ENCODE data around the gene SLC22A13.
"Not testable (repeated sequence)": the region's sequence is repeated elsewhere in the genome, so short reads cannot be mapped to it uniquely, and the experiment has no call there.

SLC22A13 gene, protein sequence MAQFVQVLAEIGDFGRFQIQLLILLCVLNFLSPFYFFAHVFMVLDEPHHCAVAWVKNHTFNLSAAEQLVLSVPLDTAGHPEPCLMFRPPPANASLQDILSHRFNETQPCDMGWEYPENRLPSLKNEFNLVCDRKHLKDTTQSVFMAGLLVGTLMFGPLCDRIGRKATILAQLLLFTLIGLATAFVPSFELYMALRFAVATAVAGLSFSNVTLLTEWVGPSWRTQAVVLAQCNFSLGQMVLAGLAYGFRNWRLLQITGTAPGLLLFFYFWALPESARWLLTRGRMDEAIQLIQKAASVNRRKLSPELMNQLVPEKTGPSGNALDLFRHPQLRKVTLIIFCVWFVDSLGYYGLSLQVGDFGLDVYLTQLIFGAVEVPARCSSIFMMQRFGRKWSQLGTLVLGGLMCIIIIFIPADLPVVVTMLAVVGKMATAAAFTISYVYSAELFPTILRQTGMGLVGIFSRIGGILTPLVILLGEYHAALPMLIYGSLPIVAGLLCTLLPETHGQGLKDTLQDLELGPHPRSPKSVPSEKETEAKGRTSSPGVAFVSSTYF

GRCh38 chr3:38265604-38266307 is at the start of gene SLC22A13:
Gene SLC22A13 (plus strand): TSS chr3:38265812. CDS start chr3:38265861, 49 bp downstream.
- DNase-seq (ENCODE audit: low read depth) = no peak

DNA sequence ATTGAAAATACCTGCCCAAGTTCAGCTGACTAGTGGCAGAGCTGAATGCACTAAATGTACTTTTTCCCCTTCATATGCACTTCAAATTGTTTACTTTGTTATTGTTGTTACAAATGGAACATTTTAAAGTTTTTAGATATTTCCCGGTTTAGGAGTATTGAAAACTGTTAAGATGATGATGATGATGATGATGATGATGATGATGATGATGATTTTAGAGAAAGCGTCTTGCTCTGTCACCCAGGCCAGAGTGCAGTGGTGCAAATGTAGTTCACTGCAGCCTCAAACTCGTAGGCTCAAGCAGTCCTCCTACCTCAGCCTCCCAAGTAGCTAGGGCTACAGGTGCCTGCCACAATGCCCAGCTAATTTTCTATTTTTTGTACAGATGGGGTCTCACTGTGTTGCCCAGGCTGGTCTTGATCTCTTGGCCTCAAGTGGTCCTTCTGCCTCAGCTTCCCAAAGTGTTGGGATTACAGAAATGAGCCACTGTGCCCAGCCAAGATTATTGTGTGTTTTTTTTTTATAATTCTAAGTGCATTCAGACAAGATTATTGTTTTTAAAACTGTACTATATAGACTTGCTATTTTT is 45.9 kb upstream of the SLC22A13 start:
- no peak for DNase-seq (ENCODE audit: low read depth)

- DNase-seq (ENCODE audit: low read depth) = no peak
These were observed 44.6 kb upstream of the SLC22A13 start for GRCh38 chr3:38221005-38221404.

GRCh38 chr3:38222032-38222634 is 43.5 kb upstream of the SLC22A13 start:
- DNase-seq (ENCODE audit: low read depth) = no peak

- no peak for DNase-seq (ENCODE audit: low read depth)
These were observed 41.3 kb upstream of the SLC22A13 start for GRCh38 chr3:38224357-38224756.

DNA sequence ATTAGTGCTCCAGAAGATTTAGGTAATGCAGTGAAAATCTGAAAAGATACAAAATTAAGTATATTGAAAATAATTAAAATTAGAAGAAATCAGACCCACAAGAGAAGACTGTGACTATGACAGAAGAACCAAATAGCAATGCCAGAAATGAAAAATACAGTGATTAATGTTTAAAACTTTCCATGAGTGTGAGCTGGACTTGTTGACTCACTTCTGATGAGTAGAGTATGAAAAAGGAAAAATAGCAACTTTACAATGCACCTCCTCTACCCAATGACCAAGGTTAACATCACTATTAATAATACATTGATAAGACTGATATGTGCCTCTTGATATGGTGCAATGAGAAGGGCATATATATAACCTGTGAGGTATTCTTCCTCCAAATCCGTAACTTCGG is 39.3 kb upstream of the SLC22A13 start:
- DNase-seq (ENCODE audit: low read depth) = no peak

GRCh38 chr3:38227989-38228388 is 37.6 kb upstream of the SLC22A13 start:
- no peak for DNase-seq (ENCODE audit: low read depth)

DNA sequence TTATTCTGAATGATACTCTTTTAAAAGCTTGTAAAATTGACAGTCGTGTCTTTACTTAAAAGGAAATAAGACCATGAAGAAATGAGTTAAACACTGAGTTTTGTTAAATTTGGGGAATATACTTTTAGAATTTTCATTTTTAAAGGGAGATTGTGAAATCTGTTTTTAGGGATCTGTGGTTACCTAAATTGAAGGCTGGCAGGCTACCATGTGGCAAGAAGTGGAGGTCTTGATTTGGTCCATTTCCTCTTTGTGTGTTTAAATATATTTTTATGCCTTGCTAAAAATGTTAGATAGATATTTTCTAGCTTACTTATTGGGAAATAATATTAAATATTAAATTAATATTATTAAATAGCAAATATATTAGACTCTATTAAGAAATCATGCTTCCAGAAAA is 36.6 kb upstream of the SLC22A13 start:
- no peak for DNase-seq (ENCODE audit: low read depth)

- no peak for DNase-seq (ENCODE audit: low read depth)
These were observed 32.9 kb upstream of the SLC22A13 start for GRCh38 chr3:38232701-38233100.

- no peak for DNase-seq (ENCODE audit: low read depth)
These were observed 30.1 kb upstream of the SLC22A13 start for GRCh38 chr3:38235466-38235865.

DNA sequence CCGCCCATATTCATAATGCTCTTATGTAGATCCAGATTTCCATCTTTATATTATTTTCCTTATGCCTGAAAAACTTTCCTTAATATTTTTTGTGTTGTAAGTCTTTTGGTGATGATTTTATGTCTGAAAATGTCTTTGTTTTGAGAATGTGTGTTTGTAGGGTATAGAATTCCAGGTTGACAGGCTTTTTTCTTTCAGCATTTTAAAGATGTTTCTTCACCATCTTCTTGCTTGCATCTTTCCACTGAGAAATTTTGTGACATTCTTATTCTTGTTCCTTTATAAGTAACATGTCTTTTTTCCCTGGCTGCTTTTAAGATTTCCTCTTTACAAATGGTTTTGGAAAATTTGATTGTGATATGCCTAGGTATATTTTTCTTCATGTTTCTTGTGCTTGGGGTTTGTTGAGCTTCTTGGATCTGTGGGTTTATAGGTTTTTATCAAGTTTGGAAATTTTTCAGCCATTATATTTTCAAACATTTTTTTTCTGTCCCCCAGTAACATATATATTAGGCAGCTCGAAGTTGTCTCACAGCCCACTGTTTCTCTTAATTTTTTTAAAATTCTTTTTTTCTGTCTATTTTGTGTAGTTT is 27.1 kb upstream of the SLC22A13 start:
- no peak for DNase-seq (ENCODE audit: low read depth)

DNA sequence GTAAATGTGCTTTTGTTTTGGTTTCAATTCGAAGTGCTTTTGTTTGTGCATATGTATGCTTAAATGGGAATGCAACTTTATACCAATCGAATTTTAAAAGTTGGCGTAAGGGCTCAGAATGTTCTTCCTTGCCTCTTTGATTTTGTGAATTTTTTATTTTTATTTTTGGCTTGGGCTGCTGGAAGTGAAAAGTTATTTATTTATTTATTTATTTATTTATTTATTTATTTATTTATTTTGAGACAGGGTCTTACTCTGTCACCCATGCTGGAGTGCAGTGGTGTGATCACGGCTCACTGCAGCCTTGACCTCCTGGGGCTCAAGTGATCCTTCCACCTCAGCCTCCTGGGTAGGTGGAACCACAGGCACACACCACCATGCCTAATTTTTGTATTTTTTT is 22.8 kb upstream of the SLC22A13 start:
- DNase-seq (ENCODE audit: low read depth) = not testable (repeated sequence)

DNA sequence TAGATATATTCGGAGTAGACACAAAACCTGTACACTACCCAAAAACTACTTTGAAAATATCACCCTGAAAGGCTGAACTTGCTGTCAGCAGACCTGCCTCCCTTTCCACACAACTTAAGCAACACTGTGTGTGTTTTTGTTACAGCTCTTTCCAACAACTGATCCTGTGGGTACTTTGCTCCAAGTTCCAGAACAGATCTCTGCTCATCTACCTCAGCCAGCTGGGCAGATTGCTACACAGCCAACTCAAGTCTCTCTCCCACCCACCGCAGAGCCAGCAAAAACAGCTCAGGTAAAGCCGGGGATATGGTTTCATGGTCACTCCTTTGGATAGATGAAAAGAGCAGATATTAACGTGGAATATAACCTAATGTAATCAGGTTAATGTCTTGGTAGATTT is 19.7 kb upstream of the SLC22A13 start:
- DNase-seq (ENCODE audit: low read depth) = no peak

DNA sequence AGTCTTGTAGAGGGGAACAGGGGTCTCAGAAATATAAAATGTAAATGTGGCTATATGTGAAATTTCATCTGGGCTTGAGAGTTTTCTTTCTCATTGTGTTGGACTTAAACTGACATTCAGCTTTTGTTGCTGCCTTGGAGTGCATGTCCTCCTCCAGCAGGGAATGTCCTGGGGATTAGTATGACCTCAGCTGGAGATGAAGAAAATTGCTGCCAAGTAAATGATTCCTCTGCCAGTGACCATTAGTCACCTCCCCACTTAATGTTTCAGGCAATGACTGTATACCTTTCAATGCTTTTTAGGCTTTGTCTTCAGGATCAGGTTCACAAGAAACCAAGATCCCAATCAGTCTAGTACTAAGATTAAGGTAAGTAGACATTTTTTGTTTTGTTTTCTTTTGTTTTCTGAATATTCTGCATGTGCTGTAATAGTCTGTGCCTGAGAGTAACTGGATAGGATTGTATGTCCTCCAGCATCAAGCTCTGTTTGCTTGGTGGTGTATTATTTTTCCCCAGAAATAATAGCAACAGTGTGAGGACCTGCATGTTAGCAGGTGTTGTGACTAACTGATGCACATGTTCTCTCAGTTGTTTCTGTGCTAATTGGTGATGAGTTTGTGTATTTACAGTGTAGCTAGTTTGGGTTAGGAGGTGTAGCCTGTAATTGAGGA is 18.1 kb upstream of the SLC22A13 start:
- DNase-seq (ENCODE audit: low read depth) = no peak

DNA sequence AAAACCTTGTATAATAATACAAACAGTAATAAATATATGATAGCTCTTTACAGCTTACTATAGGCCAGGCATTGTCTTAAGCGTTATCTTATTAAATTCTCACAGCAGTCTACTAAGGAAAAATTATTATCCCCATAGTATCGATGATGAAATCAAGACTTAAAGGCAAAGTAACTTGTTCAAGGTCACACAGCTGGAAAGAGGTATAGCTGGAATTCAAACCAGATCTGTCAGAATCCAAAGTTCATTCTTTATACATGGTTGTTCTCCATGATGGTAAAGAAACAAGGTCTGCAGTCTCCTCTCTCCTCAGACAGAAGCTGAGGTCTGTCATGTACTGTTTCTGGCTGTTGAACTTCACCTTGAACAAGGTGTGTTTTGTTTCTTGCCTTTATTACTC is 15.4 kb upstream of the SLC22A13 start:
- DNase-seq (ENCODE audit: low read depth) = no peak

DNA sequence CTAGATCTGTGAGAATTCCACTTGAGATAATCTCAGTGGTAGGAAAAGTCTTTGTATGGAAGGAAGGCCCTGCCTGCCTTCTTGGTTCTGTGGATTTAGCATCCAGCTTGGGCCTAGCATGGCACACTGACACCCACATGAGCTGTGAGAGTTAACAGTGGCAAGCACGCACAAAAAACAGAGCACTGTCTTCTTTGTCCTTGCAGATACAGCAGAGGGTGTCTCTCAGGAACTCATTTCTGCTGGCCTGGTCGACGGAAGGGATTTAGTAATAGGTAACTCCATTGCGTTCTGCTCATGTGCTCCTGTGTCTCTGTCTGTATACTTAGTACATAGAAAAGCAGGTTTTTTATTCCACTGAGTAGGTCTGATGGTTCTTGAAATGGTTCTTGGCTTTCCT is 14.4 kb upstream of the SLC22A13 start:
- DNase-seq (ENCODE audit: low read depth) = no peak

DNA sequence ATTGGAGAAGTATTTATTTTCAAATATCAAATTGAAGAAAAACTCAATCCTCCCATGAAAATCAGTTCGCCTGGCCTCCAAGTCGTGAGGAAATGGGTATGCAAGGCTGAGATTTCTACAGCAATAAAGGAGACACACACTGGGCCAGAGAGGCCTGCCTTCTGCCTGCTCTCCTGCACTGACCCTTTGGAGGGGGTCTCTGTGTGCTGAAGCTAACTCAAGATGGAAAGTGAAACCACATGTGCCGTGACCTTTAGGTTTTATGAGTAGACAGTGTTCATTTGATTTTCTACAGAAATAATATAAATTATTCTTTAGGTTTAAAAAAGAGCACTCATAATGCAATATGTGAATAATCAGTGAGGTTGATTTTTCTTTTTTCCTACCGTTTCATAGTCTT is 11.9 kb upstream of the SLC22A13 start:
- DNase-seq (ENCODE audit: low read depth) = no peak

GRCh38 chr3:38254872-38255271 is 10.7 kb upstream of the SLC22A13 start:
- no peak for DNase-seq (ENCODE audit: low read depth)

DNA sequence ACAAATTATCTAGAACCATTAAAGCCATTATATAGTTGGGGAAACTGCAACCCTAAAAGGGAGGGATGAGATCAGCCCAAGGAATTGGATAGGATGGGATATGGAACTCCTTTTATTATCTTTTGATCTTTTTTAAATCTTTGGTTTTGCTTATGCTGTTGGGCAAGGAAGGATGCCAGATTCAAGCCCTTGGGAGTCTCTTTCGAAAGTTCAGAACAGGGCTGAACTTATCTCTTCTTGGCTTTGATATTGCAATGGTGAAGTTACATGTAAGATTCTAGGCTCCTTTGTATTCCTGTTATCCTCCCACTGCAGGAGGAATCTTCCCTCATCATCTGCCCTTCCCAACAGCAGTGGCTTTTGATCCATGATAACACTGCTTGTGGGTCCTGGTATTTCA is 10.0 kb upstream of the SLC22A13 start:
- DNase-seq (ENCODE audit: low read depth) = no peak

DNA sequence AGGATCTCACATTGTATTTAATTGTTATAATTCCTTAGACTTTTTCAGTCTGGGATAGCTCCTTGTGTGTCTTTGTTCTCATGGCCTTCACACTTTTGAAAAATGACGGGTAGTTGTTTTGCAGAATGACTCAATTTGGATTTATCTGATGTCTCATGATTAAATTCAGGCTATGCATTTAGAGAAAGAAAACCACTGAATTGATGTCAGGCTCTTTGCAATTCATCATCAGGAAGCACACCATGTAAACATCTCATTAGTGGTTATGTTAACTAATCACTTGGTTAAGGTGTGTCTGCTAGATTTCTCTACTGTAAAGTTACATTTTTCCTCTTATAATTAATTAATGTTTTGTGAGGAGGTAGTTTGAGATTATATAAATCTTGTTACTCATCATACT is 8.0 kb upstream of the SLC22A13 start:
- no peak for DNase-seq (ENCODE audit: low read depth)

- no peak for DNase-seq (ENCODE audit: low read depth)
These were observed 5.1 kb upstream of the SLC22A13 start for GRCh38 chr3:38260474-38260873.
